Urothelium cell line (cell line): ENCODE data around the gene C12orf60.

ENCODE experiments used
- DNase-seq: peaks from one replicate; pipeline ENCODE4 v3.0.0; 2011; ENCODE audit warnings: low spot score, mixed read lengths
- FAIRE-seq: peaks from 2 replicates; lab custom pipeline; 2011; peaks lifted over from hg19 to GRCh38; lab: Jason Lieb, UNC

Gene C12orf60

GRCh38 chr12:14833952-14834351, 30.5 kb downstream of the C12orf60 start:
- DNase-seq: no peak
- no peak for FAIRE-seq

GRCh38 chr12:14834509-14834908, 31.0 kb downstream of the C12orf60 start:
- DNase-seq: no peak
- FAIRE-seq: no peak

- DNase-seq (peak; percentile 60), FAIRE-seq (peak; percentile 53)
Measured at GRCh38 chr12:14836336-14837210, 33.1 kb downstream of the C12orf60 start.

GRCh38 chr12:14839262-14839661, 35.8 kb downstream of the C12orf60 start:
- DNase-seq: no peak
- FAIRE-seq: peak; percentile 63

- DNase-seq (no peak), FAIRE-seq (peak; percentile 58)
Measured at GRCh38 chr12:14840616-14841015, 37.1 kb downstream of the C12orf60 start.

GRCh38 chr12:14841761-14842160, 38.3 kb downstream of the C12orf60 start:
- DNase-seq (peak; percentile 47), FAIRE-seq (peak; percentile 71)

GRCh38 chr12:14842315-14842714, 38.8 kb downstream of the C12orf60 start:
- DNase-seq (no peak), FAIRE-seq (no peak)

GRCh38 chr12:14843425-14843887, 40.0 kb downstream of the C12orf60 start, which contains the start of gene ART4:
Gene ART4, minus strand, starts transcription at chr12:14843526. Its CDS starts 413 bp downstream, at chr12:14843113.
- DNase-seq (no peak), FAIRE-seq (no peak)

GRCh38 chr12:14844401-14844800, 40.9 kb downstream of the C12orf60 start:
- FAIRE-seq: no peak

GRCh38 chr12:14845350-14845750, 41.9 kb downstream of the C12orf60 start:
- FAIRE-seq (no peak), DNase-seq (peak; percentile 64)

More at GRCh38 chr12:14844401-14844800, 40.9 kb downstream of the C12orf60 start:
- DNase-seq: no peak

- no peak for FAIRE-seq
- DNase-seq: no peak
Measured at GRCh38 chr12:14846042-14846587, 42.6 kb downstream of the C12orf60 start.

GRCh38 chr12:14846876-14847580, 43.6 kb downstream of the C12orf60 start:
- DNase-seq (no peak), FAIRE-seq (peak; percentile 90)

- FAIRE-seq (no peak), DNase-seq (no peak)
Measured at GRCh38 chr12:14849661-14850060, 46.2 kb downstream of the C12orf60 start.

- no peak for DNase-seq
- no peak for FAIRE-seq
Measured at GRCh38 chr12:14850929-14851663, 47.6 kb downstream of the C12orf60 start.

GRCh38 chr12:14852880-14853279, 49.4 kb downstream of the C12orf60 start:
- FAIRE-seq: peak; percentile 58

GRCh38 chr12:14853961-14854360, 50.5 kb downstream of the C12orf60 start:
- peak; percentile 59 for FAIRE-seq
- DNase-seq: no peak

More at GRCh38 chr12:14852880-14853279, 49.4 kb downstream of the C12orf60 start:
- no peak for DNase-seq

GRCh38 chr12:14854586-14855183, 51.2 kb downstream of the C12orf60 start:
- FAIRE-seq (no peak), DNase-seq (no peak)

GRCh38 chr12:14858513-14858912, 55.0 kb downstream of the C12orf60 start:
- FAIRE-seq (no peak), DNase-seq (no peak)

GRCh38 chr12:14860490-14860889, 57.0 kb downstream of the C12orf60 start:
- FAIRE-seq (no peak), DNase-seq (no peak)

GRCh38 chr12:14868916-14869506, 65.5 kb downstream of the C12orf60 start:
- FAIRE-seq: no peak

More at GRCh38 chr12:14868916-14869506, 65.5 kb downstream of the C12orf60 start:
- no peak for DNase-seq
